GM18868 (cell line): ENCODE measurements around the gene ZNF470.

Source experiments
- ATAC-seq: cut with Tn5 transposase; IDR thresholded peaks from one replicate; pipeline ENCODE4 v1.9.1; 2021; ENCODE audit warnings: mild to moderate bottlenecking, moderate library complexity; ENCODE audit not compliant: unreplicated experiment

ZNF470 gene

DNA sequence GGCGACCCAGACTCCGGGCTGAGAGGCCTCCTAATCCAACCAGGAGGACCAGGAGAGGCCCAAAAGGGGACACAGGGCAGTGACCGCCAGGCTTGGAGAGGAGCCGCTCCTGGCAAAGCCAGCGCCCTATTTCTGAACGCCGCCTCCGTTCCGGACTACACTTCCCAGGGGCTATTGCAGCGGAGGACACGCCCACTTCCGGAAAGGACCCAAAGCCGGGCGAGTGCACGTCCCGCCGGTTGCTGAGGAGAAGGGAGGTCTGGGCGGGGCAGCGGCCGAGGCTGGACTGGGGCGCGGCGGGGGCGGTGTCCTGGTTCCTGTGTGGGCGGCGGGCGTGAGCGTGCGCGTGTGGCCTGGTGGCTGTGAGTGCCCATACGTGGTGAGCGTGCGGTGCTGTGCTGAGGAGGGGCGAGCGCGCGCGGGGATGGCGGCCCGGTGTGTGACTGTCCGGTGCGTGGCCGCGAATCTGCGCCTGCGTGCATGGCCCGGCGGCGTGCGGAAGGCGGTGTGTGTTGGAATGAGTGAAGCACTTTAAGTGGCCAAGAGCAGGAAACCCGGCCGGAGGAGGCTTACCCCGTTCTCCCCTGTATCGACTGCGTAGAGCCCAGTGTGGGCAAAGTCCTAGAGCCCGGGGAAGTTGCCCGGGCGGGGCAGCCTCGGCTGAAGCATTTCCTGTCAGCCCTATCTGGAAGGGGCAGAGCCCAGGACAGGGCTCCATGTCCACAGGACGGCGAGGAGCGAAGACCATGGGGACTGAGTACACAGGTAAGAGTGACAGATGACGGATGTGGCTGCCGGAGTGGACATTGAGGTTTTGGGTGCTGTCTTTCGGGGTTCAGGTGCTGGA lies at the start of gene ZNF470:
TSS of gene ZNF470 (plus strand) at position 195 of the 847 bp plus-strand sequence. CDS start 2,844 bp downstream, outside the sequence.
- ATAC-seq, result peak; percentile 98

DNA sequence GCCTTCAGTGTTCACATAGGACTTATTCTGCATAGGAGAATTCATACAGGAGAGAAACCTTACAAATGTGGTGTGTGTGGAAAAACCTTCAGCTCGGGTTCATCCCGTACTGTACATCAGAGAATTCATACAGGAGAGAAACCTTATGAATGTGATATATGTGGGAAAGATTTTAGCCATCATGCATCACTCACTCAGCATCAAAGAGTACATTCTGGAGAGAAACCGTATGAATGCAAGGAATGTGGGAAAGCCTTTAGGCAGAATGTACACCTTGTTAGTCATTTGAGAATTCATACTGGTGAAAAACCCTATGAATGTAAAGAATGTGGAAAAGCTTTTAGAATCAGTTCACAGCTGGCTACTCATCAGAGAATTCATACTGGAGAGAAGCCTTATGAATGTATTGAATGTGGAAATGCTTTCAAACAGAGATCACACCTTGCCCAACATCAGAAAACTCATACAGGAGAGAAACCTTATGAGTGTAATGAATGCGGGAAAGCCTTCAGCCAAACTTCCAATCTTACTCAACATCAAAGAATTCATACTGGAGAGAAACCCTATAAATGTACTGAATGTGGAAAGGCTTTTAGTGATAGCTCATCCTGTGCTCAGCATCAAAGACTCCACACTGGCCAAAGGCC lies 41.9 kb upstream of the ZNF470 start:
- ATAC-seq, result no peak

DNA sequence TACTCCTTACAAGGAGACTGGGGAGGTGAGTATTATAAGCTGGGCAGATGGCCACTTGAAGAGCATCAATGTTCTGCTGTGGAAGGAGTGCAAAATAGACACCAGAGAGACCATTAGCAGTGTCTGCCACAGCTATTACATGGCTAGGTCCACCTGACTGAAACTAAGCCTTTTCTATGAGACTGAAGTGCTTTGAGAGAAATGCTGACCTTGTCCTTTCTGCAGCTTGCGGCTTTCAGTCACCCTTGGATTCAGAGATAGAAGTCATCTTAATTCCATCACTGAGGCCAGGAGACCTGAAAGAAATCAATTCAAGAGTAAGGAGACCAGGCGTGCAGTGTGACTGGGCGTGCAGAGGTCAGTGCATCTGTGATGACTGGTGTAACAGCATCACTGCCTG lies 29.8 kb upstream of the ZNF470 start:
- ATAC-seq, result no peak

DNA sequence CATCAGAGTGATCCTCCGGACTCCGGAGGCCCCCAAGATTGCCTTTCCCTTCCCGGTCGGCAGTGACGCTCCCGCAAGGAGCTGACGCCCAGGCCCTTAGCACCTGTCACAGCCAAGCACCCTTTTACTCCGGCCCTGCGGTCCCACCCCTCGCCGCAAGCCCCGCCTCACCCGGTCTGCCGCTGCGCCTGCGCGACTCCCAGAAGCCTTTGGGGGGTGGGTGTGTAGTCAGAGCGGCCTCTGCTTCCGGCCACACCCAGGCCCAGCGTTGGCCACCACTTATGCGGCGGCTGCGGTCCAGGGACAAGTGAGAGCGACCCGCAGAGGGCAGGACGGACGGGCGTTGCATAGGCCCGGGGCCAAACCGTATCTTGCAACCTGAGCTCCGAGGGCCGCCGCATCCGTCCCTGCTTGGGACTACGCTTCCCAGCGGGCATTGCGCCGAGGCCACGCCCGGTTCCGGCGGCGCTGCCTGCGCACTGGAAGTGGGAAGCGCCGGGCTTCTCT lies 29.0 kb upstream of the ZNF470 start:
- peak; percentile 88 for ATAC-seq

DNA sequence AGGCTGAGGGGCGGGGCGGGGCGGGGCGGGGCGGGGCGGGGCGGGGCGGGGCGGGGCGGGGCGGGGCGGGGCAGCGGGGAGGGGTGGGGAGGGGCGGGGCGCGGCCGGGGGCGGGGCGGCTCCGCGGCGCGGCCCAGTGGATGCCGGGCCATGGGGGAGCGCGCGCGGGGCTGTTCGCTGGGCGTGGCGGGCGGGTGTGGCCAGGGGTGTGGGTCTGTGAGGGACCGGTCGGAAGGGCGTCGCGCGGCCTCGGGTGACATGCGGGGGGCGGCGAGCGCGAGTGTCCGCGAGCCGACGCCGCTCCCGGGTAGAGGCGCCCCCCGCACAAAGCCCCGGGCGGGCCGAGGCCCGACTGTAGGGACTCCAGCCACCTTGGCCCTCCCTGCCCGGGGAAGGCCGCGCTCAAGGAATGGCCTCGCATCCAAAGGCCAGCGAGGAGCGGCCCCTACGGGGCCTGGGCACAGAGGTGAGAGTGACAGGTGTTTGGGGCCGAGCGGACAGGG lies 28.5 kb upstream of the ZNF470 start, which contains the start of gene ZFP28:
TSS of gene ZFP28 (plus strand) at position 188 of the 503 bp plus-strand sequence. CDS start at position 259, 71 bp downstream.
- peak; percentile 72 for ATAC-seq

DNA sequence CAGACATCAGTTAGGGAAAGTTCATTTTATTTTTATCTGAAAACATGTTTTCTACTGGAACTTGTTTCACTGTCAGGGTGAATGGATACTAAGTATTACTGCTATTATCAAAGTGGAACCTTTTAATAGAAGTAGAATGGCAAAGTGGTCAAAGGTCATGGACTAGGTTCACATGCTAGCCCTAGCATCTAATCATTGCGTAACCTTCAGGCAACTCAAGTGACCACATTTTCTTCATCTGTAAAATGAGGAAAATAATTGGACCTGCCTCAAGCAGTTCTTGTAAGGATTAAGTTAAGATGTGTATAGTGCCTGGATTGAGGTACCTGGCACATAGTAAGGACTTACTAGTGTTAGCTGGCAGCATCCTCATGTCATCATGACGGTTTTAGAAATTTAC lies 23.5 kb upstream of the ZNF470 start:
- ATAC-seq, result no peak

DNA sequence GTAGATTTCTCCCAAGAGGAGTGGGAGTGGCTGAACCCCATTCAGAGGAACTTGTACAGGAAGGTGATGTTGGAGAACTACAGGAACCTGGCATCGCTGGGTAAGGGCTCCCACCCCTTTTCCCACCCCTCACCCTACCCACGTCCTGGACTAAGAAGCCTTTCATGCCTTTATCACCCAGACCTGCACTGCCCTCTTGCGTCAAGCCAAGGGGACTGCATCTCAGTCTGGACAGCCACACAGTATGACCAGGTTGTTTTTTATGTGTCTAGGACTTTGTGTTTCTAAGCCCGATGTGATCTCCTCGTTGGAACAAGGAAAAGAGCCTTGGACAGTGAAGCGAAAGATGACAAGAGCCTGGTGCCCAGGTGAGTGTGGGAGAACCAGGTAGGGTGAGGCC lies 19.7 kb upstream of the ZNF470 start:
- ATAC-seq, result no peak

DNA sequence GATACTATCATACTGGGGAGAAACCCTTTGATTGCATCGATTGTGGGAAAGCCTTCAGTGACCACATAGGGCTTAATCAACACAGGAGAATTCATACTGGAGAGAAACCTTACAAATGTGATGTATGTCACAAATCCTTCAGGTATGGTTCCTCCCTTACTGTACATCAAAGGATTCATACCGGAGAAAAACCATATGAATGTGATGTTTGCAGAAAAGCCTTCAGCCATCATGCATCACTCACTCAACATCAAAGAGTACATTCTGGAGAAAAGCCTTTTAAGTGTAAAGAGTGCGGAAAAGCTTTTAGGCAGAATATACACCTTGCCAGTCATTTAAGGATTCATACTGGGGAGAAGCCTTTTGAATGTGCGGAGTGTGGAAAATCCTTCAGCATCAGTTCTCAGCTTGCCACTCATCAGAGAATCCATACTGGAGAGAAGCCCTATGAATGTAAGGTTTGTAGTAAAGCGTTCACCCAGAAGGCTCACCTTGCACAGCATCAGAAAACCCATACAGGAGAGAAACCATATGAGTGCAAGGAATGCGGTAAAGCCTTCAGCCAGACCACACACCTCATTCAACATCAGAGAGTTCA lies 12.9 kb upstream of the ZNF470 start:
- no peak for ATAC-seq

DNA sequence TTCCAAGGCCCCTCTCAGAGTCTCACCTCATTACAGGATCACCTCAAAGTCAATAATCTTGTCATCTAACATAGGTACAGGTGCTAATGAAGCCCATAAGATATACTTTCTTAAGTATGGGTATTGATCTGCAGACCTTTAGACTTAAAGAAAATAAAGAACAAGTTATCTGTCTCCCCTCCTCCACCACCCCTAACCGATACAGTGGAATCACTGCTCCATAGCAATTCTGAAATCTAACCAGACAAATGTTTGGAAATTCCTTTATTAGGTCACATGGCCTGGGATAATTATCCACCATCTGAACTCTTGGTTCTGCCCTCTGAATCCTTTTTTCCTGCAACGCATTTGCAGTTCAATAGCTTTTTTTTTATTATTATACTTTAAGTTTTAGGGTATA lies 4.5 kb upstream of the ZNF470 start:
- no peak for ATAC-seq

DNA sequence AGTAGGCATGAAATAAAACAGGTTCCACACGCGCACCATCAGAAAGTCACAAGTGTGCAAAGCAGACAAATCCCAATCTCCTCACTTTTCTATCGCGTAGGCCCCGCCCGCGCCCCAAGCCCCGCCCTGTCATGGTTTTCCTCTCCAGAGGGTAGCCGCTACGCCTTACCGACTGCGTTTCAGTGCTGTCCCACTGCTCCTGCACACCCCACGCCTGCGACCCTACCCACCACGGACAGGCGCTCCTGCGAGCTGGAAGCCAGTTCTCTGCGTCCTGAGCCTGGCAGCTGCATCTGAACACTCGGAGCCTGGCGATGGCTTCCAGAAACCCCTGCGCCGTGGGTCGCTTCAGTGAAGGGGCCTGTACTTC lies 379 bp upstream of the ZNF470 start:
- peak; percentile 29 for ATAC-seq

DNA sequence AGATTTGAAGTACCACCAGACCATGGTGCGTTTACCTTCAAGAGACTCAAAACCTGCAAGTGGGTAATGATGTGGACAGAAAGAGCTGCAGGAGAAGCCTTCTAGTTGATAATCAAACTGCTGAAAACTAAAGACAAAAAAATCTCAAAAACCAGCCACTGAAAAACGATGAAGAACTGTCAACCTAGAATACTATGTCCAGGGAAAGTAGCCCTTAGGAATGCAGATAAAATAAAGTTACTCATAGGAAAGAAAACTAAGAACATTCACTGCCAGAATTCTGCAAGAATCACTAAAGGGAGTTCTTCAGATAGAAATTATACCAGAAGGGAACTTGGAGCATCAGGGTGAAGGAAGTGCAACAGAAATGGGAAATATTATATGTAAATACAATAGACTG lies 5.3 kb downstream of the ZNF470 start:
- no peak for ATAC-seq

DNA sequence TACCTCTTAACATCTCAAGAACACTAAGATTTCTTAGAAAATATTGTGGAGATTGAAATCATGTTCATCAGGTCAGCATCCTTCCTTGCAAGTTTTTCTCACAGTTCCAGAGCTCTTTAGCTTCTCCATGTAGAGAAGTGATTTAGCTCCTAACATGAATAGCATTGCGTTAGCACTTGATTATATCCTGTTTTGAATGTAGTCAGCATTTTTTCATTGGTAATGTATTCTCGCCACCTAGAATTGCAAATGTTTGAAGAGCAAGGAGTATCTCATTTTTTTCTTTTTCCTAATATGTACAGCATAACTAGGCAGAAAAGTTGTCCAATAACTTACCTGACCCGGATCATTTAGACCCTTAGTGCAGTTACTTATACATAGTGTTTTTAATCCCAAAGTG lies 6.6 kb downstream of the ZNF470 start:
- no peak for ATAC-seq

DNA sequence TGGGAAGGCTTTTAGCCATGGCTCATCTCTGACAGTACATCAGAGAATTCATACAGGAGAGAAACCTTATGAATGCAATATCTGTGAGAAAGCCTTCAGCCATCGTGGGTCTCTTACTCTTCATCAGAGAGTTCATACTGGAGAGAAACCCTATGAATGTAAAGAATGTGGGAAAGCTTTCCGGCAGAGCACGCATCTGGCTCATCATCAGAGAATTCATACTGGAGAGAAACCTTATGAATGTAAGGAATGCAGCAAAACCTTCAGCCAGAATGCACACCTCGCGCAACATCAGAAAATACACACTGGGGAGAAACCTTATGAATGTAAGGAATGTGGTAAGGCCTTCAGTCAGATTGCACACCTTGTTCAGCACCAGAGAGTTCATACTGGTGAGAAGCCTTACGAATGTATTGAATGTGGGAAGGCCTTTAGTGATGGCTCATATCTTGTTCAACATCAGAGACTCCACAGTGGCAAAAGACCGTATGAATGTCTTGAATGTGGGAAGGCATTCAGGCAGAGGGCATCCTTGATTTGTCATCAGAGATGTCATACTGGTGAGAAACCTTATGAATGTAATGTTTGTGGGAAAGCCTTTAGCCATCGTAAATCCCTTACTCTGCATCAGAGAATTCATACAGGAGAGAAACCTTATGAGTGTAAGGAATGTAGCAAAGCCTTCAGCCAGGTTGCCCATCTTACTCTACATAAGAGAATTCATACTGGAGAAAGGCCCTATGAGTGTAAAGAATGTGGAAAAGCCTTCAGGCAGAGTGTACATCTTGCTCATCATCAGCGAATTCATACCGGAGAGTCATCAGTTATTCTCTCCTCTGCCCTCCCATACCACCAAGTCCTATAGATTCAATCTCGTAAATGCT lies 10.7 kb downstream of the ZNF470 start:
- no peak for ATAC-seq

DNA sequence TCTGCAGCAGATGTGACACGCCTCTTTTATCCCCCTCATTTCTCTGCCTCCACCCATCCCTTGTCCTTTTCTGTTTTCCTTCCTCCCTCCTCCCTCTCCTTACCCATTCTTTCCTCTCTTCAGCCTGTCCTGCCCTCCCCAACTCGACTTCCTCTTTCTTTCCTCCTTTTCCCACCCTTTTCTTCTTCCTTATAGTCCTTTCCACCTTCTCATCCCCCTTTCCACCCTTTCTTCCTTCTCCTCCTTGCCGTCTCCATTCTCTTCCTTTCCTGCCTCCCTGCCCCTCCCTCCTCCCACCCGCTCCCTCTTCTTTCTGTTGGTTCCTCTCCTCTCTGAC lies 27.1 kb downstream of the ZNF470 start:
- no peak for ATAC-seq

DNA sequence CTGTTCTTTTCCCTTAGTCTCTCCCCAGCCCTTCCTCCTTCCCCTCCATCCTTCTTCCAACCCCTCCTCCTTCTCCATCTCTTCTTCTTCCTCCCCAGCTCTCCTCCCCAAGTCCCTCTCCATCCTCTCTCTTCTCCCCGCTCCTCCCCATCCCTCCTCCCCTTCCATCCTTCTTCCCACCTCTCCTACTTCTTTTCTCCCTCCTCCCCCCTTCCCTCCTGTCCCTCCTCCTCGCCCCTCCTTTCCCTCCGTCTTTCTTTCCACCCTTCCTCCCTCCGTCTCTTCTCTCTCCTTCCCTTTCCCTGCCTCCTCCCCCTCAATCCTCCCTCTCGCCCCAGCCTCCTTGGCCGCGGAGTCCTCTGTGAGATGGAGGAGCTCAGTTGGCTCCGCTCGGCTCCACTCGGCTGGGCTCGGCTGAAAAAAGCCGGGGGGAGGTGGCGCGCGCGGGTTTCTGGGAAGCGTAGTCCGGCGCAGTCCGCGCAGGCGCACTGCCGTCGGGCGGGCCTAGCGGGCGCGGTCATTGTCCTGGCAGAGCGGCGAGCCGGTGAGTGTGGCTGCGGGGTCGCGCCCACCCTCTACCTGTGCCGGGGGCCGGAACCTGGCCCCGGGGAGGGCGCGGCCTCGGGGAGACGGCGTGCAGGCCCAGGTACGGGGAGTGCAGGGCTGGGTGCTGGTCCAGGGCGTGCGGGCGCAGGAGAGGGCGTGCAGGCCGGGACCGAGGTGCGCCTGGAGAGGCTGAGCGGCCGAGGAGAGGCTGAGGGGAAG lies 27.7 kb downstream of the ZNF470 start, which contains the start of gene ZNF71:
TSS of gene ZNF71 (plus strand) at position 520 of the 765 bp plus-strand sequence. CDS start 6,257 bp downstream, outside the sequence.
- peak; percentile 96 for ATAC-seq

DNA sequence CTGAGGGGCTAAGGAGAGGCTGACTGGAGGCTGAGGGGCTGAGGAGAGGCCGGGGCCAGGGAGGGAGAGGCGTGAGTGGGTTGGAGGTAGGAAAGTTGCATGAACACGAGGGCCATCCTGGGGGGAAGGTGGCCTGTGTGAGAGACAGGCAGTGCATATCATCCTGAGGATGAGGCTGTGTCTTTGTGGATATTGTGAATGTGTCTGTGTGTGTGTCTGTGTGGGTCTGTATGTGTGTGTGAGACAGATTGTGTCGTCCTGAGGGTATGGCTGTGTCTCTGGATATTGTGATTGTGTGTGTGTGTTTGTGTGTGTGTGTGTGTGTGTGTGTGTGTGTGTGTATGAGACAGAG lies 28.3 kb downstream of the ZNF470 start:
- no peak for ATAC-seq

DNA sequence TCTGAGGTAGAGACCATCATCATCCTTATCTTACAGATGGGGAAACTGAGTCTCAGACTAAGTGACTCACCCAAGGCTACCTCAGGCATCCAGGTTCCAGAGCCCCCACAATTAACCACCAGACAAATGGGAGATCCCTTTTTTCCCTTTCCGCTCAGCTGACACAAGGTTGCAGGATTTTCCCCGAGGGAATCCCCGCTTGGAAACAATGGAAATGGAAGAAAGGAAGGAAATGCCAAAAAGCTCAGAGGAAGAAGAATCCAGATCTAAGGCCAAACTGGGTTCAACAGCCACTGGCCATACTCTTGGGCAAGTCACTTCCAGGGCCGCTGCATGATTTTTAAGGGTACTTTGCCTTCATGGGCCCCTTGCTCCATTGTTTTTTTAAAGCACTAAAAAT lies 29.4 kb downstream of the ZNF470 start:
- ATAC-seq, result no peak

DNA sequence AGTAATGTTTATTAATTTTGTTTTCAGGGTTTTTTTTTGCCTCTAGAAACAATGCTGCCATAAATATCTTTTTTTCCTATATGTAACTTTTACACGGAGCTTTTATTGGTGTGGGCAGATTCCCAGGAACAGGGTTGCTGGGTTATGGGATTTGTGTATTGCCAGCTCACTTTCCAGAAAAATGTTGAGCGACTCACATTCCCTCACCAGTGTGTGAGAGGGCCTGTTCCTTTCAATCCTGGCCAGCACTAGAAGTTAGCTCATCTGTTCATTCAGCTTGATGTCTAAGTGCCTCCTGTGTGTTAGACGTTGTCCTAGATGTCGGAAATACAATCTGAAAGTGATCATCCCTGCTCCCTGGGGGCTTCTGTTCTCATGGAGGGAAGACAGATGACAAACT lies 30.4 kb downstream of the ZNF470 start:
- ATAC-seq, result no peak

DNA sequence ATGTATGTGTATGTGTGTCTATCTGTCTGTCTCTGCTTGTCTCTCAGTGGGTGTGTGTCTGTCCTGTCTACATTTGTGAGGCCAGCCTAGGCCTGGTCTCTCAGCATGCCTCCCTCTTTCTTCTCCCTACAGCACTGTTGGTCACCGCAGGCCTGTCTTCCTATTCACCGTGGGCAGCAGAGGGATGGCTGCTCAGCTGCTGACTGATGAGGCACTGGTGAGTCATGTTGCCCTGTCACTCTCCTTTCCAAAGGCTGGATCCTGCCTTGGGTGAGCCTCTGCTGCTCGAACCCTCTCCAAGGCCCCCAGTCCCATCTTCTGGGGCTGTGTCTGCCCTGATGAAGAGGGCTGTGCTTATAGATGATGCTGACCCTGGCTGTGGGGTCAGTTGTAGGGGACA lies 34.1 kb downstream of the ZNF470 start:
- no peak for ATAC-seq

DNA sequence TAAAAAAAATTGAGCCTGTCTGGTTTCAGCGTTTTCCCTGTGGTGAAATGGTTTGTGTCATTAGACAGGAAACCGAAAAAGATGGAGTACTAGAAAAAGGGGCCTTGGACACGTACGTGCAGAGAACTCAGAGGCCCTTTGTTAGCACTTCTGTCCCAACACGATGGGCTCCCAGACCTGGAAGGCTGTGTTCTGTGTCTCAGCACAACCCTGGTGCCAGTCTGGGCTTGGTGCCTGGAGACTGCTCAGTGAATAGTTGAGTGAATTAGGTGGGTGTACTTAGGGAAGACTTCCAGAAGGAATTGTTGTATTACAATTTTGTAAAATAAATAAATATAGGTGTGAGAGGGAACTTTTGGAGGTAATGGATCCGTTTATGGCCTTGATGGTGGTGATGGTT lies 36.6 kb downstream of the ZNF470 start:
- no peak for ATAC-seq
